GM21825 (cell line): ENCODE results near the gene ISCA2.

Experiments
- ATAC-seq: cut with Tn5 transposase; IDR thresholded peaks from one replicate; pipeline ENCODE4 v1.9.1; 2021; ENCODE audit warnings: mild to moderate bottlenecking, moderate library complexity; ENCODE audit not compliant: unreplicated experiment

ISCA2 gene

DNA sequence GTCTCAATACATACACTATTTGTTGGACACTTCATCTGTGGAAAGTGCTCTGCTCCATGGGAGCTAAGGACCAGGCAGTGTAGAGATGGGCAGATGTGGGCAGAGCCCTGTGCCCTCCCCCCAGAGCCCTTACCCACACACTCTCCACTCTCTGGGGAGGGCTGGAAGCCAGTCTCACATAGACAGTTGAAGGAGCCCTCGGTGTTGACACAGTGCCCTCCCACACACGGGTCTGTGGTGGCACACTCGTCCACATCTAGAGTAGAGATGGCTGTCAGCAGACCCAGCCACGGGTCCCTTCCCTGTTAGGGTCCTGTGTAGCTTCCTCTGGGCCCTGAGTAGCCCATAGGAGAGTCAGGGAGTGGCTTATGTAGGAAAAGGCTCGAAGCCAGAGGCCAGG, 14.3 kb downstream of the ISCA2 start:
- no peak for ATAC-seq

DNA sequence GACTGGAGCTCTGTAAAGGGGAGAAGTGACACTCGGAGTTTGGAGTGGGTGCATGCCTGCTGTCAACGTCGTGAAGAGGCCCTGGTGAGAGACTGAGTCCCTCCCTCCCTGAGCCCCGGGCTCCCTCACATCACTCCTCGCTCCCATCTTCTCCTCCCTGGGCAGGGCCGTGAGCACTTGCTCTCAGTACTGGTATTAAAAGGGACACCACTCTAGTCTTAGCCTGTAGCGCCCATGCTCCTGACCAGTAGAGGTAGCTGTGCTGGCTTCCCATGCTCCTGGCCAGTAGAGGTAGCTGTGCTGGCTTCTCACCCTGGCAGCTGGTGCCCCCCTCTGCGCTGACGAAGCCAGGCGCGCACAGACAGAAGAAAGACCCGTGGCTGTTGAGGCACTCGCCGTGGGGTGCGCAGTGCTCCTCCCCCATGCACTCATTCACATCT, 14.7 kb downstream of the ISCA2 start:
- no peak for ATAC-seq

DNA sequence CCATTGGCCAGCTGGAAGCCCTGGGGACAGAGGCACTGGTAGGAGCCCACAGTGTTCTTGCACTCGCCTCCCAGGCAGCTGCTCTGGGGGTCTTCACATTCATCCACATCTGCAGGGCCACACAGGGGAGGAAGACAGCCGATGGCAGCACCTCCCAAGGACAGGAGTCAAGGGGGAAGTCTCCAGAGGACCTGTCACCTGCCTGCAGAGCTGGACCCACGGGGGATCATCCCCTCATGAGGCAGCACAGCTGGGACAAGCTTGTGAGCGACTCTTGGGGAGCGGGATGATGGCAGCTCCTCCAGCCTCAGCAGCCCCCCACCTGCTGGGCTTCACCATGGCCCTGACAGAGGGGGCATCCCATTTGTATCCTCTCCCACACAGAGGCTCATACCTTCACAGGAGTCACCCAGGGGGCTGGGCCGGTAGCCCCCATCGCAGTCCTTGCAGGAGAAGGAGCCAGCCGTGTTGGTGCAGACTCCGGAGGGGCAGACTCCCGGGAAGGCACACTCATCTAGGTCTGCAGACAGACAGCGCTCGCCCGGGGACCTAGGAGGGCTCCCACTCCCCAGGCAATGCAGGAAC, 15.4 kb downstream of the ISCA2 start:
- ATAC-seq, result no peak

DNA sequence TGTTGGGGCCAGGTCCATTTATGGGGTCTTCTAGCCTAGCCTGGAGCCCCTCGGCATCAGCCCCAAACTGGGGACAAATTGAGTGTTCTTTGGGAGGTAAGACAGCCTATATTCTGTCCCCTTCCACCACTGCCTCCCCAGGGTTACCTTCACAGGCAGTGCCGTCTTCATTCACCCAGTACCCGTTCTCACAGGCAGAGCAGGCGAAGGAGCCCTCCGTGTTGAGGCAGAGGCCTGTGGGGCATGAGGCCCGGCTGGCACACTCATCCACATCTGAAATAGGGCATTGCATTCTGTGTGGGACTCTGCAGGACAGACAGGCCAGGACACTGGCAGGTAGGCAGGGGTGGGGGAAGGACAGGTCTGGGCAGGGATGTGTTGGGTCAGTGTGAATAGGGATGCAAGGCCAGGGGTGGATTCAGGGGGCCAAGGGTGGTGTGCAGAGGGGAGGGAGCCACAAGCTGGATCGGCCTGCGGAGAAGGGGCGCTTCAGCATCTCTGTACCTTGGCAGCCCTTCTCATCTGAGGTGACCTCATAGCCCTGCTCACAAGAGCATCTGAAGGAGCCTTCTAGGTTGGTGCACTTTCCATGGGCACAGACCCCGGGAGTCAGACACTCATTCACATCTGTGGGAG, 16.1 kb downstream of the ISCA2 start:
- ATAC-seq, result no peak

DNA sequence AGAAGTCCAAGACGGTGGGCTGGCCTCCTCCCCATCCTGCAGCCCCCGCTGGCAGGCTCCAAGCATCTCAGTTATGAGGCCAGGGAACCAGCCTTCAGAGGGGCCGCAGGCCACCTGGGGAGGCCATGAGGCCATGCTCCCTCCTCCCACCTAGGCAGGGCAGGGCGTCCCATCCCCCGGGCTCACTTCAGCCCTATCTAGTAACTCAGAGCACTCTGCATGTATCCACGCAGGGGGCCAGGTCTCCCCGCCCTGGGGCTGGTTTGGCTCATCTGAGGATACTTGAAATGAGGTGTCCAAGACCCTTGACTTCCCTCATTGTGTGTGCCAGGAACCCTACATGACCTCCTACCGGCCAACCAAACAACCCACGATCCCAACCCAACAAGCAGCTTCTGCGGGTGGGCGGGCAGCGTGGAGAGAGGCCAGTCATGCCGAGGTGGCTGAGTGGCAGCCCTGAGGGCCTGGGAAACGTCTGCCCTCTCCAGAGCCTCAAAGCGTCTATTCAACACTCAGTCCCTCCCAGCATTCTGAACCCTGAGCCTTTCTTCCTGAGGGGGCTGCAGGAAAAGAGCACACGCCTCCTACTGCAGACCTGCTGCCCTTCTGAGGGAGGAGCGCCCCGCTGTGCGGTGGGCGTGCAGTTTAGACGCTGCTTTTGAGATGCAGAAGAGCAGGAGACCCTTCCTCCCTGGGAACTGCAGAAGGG, 16.8 kb downstream of the ISCA2 start:
- ATAC-seq, result no peak

DNA sequence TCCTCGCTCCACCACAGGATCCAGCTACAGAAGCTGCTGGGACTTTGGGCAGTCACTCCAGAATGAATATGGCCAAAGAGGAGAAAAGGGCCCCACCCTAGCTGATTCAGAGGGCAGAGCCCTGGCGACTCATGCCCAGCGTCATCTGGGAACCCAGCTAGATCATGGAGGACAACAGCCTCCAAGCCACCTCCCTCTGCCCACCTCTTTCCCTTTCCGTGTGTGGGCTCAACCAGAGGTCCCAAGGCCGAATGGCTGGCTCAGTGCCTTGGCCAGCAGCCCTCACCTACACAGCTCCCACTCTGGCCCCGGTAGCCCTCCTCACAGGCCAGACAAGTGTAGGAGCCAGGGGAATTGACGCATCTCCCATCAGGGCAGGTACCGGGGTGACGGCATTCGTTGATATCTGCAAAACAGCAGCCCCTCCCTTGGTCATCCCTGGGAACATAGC, 17.4 kb downstream of the ISCA2 start:
- no peak for ATAC-seq

DNA sequence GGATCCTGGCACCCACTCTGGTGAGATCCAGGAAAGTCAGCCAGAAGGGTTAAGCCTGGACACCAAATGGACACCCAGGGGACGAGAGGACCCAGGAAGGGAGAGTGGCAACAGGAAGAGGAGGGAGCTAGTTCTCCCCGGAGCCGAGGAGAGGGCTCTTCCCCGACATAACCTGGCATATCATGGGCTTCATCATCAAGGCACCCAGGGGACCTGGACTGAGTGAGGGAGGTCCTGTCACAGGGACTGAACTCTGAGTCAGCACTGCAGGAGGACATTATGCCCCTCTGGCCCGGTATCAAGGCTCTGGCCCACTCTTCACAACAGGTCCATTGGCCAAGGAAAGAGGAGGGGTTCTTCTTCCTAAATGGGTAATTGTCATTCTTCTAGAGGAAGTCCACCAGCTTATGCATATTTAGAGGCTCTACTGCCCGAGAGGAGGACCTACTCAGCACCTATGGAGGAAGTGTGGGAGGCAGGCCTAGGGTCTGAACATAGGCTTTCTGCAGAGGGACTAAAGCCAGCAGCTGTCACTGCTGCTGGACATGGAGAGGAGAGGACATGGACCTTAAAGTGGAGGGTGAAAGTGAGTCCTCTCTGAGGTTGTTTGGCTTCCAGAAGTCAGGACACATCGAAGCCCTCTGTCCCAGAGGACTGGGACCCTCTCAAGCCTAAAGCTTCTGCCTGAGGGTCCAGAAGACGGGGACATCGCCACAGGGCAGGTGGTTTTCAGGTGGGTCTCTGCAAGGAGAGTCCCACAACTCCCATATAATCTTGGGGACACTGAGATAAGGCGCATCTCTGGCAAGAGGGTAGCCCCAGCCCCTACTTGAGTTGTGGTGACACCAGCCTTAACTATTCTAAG, 18.6 kb downstream of the ISCA2 start:
- no peak for ATAC-seq

DNA sequence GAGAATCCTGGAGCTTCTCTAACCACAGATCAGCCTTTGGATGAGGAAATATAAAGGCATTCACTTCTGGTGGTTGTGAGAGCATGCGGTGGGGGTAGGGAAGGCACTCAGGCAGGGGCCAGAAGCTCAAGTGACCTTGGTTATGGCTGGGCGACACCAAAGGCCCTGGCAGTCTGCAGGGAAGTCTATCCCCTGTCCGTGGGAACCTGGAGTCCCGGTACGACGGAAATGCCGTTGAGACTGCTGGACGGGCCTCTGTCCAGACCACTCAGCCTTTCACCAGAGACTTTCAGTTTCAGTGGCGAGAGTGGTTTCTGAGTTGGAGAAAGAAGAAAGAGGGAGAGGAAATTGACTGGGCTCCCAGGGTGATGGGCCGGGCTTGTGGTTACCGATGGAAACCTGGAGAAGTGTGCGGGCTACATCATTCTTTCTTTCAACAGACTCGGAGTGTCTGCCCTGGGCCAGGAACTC, 20.9 kb downstream of the ISCA2 start:
- ATAC-seq, result no peak

DNA sequence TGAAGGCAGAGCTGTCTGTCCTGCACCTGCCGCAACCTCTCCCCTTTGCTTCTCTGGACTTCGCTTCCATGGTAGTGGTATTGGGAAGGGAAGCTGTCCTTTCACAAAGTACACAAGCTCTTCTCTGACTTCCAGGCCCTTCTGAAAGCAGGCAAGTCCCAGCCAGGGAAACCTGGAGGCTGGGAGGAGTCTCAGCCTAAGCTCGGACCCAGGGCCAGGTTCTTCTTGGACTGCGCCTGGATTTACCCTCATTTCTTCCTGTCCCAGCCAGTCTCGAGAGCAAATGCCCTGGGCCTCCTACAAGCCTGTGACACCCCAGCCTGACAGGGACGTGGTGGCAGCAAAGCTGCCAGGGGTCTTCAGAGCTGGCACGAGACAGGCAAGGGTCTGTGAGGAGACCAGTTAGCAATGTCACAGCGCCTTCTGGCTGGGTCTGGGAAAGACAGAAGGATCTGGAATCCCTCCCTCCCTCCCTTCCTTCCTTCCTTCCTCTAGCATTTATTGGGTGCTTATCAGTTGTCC, 22.4 kb downstream of the ISCA2 start:
- no peak for ATAC-seq

DNA sequence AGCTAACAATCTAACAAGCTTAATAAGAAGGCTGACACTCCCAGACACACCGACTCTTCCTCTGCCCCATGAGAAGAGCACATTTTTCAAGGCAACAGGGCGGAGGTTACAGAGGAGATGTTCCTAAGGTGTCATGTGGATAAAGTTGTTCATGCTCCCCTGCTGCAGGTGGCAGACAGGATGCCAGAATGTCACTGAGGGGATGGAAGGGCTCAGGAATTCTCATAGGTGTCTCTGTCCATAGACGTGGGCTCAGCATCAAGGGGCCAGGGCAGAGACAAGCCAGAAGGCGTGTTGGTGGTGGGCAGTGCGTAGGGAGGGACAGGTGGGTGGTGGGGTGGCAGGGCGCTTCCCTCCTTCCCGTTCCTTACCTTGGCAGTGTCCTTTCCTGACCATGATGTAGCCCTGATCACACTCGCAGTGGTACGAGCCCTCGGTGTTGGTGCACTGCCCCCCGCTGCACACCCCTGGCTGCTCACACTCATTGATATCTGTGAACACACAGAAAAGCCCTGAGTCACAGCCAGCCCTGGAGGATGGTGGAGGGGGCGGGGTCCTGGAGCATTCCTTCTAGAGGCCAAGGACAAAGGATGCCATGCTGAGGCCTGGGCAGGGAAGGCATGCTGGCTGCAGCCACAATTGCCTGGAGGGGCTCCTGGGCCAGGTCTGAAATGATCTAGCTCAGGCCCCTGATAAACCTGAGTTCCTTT, 23.0 kb downstream of the ISCA2 start:
- ATAC-seq, result no peak

DNA sequence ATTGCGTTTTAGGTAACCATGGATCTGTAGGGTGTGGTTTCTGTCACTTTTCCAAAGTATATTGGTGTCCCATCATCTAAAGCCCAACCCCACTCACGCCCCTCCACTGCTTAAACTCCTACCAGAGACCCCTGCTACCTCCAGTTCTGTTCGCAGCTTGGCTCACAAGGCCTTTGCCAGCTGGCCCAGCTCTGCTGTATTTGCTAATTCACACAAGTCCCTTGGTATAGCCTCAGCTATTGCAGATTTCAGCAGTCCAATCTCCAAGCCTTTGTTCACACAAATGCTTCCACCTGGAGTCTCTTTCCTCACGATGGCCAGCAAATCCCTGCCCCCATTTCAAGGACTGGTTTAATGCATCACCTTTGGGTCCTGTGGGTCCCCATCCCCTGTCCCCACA, 24.2 kb downstream of the ISCA2 start:
- no peak for ATAC-seq

DNA sequence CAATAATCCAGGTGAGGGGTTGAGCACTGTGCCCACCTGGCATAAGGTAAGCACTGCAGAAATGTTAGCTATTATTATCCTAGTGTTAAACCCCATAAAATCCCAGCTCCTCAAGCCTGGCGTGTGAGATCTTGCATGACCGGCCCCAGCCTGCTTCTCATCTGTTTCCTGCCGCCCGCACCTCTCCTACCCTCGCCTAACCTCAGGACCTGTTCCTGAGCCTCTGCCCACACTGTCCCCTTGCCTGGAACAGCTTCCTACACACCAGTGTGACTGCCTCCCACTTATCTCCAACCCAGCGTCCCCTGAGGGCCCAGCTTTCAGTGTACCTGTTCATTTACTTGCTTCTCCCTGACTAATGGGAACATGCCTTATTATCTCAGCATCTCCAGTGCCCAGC, 24.7 kb downstream of the ISCA2 start:
- no peak for ATAC-seq

DNA sequence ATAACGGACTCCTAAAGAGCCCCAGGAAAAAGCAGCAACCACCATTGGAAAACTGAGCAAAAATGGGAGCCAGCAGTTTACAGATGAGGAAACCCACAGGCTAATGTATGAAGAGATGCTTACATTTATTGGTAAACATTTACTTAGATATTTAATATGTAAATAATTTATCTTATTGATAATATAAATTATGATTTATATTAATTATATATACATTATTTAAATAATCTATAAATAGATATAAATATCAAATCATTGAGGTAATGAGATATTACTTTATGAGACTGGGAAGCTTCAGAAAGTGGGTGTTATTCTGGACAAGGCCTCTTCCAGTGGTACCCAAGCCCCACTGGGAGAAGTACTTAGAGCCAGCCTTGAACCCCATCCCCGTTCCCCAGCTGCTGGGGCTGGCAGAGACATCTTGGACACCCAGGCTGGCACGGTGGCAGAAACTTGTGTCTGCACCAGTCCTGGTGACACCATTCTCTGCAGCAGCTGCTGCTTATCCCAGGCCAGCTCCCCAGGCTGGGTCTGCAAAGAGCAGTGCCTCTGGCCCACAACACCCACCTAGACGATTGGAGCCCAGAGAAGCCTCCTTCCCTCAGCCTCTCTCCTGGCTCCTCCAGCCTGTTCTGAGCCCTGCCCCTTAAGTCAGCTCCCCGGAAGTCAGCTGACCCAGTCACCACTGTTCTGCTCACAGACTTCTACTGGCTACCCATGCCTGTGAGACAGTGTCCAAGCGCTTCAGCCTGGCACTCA, 25.9 kb downstream of the ISCA2 start:
- ATAC-seq, result no peak

DNA sequence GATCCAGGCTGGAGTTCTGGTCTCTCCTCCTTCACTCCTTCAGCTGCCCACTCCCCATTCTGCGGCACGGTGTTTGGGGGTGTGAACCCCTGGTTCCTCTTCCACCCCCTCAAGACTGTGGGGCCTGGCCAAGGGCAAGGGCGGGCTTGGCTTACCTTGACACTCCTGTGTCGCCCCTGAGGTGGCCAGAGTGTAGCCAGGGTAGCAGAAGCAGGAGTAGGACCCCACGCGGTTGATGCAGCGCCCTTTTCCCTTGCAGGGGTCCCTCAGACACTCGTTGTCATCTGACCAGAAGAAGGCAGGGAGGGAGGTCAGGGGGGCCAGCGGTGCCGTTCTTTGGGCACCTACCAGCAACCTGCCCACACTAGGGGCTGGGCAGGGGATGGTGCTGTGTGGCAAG, 28.2 kb downstream of the ISCA2 start:
- ATAC-seq, result no peak

DNA sequence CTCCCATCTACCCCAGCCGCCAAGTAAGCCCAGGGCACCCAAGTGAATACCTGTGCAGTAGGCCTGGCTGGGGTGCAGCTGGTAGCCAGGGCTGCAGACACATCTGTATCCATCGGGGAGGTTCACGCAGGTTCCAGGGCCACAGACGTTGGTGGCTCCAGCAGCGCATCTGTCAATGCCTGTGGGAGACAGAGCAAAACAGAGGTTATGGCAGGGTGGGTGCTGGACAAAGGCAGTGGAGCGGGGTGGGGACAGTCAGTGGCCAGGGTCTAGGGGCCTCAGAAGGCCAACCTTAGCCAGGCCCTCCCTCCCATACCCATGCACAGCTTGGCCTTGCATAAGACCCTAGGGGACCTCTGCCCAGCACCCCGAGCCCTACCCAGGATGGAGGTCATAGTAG, 29.2 kb downstream of the ISCA2 start:
- ATAC-seq, result no peak

DNA sequence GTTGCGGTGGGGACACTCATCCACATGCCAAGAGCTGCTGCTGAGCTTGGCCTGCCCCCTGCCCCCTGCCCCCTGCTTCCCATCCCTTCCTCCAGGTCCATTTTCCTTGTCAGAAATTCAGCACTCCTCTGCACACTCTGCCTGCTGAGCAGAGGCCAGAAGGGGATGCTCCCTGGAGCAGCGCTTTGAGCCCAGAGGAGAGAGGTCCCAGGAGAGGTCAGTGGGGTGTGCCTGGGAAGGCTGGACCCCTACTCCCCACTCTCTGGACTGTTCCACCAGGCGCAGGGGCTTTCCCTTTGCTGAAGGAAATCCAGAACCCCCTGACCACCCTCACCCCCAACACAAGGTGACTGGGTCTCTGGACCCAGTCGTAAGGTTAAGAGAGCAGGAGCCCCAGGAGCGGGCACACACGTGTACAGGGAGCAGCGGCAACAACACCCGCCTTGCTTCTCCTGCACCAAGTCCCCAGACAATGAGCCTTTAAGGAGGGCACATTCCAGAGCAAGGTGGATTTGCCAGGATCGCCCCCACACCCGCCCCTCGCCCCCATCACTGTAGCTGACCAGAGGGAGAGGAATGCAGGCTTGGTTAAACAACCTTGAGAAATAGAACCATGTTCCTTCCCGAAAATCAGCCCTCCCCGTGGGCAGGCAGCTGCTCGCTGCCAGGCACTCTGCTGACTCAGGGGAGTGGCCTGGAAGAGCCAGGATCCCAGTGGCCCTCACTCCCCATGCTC, 30.7 kb downstream of the ISCA2 start:
- no peak for ATAC-seq

DNA sequence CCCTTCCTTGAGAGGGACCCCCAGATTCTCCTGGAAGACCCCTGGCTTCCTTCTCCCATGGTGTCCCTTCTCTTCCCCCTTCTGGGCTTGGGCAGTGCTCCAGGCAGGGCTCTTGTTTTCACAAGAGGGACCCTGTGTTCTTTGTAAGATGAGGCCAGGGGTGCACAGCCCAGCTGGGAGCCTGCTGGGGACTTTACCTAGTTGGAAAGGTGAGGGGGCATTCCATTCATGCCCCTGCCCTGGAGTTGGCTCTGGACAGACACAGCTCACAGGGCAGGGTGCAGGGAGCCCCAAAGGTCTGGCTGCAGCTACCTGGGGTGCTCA, 31.2 kb downstream of the ISCA2 start:
- ATAC-seq, result no peak

DNA sequence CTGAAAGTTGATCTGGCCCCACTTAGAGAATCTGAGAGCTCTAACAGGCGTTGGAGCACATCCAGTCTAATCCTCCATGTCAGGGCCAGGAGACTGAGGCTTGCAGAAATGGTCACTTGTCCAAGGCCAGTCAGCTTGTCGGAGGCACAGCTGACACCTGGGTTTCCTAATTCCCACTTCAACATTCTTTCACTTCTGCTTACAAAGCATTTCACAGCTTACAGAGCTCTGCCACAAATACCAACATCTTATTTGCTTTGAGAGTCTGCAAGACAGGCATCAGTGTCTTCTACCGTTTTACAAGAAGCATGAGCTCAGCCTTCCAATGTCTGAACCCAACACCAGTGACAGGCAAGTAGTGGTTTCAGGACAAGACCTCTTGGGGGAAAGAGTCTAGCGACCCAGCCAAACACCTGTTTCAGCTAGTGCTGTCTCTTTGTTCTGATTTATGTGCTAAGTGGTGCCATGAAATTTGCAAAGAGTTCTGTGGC, 31.8 kb downstream of the ISCA2 start:
- ATAC-seq, result no peak
